ENCODE measurements around the gene MEF2D. TPM values are rescaled to one million over a fixed set of nuclear protein-coding genes. Genes with fewer than 3 reads are reported as not detected.

The MEF2D gene
- total RNA-seq, 1 experiment from 2014 or later, result 21.9 TPM

- DNase-seq (ENCODE audit: low read depth), result no peak
These were observed 28.8 kb downstream of the MEF2D start for GRCh38 chr1:156471496-156472490.

DNA sequence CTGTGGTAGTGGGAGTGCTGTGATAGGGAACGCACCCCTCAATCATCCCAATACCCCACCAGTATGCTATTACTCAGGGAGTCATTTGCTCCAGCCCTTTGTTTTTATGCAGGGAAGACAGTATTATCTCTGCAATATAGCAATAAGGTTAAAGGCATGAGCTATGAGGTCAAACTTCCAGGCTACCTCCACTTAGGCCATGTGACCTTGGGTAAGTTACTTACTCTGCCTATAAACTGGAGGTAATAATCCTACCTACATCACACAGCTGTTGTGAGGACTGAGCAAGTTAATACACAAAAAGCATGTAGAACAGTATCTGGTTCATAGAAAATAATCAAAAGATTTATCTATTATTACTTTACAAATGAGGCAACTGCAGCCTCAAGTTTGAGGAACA lies 30.1 kb downstream of the MEF2D start:
- DNase-seq (ENCODE audit: low read depth), result no peak

- peak; percentile 43 for DNase-seq (ENCODE audit: low read depth)
These were observed 31.8 kb downstream of the MEF2D start for GRCh38 chr1:156468693-156469345.

GRCh38 chr1:156467906-156468305 lies 32.7 kb downstream of the MEF2D start:
- DNase-seq (ENCODE audit: low read depth), result no peak

- DNase-seq (ENCODE audit: low read depth), result no peak
These were observed 33.2 kb downstream of the MEF2D start for GRCh38 chr1:156467385-156467784.

- DNase-seq (ENCODE audit: low read depth), result no peak
These were observed 34.7 kb downstream of the MEF2D start for GRCh38 chr1:156465747-156466365.

GRCh38 chr1:156464825-156465452 lies 35.6 kb downstream of the MEF2D start:
- no peak for DNase-seq (ENCODE audit: low read depth)

GRCh38 chr1:156464335-156464734 lies 36.2 kb downstream of the MEF2D start:
- no peak for DNase-seq (ENCODE audit: low read depth)

DNA sequence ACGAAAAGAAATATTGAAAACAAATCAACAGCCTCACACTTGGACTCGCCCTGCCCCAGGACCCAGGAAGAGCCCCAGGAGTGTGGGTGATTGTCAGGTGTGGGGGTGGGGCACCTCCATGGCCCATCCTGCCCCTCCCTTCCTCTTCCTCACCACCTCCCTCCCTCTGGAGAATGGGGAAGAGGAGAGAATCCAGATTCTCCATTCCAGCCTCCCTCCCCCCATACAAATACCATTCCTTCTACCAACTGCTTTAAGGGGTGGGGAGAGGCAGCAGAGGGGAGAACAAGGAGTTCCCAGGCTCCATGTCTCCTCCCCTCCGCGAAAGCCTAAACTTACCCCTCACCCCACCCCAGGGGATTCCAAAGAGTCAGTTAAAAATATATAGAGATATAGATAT lies 36.7 kb downstream of the MEF2D start:
- DNase-seq (ENCODE audit: low read depth), result no peak

- no peak for DNase-seq (ENCODE audit: low read depth)
These were observed 37.4 kb downstream of the MEF2D start for GRCh38 chr1:156462954-156463795.

- no peak for DNase-seq (ENCODE audit: low read depth)
These were observed 38.6 kb downstream of the MEF2D start for GRCh38 chr1:156461781-156462647.

DNA sequence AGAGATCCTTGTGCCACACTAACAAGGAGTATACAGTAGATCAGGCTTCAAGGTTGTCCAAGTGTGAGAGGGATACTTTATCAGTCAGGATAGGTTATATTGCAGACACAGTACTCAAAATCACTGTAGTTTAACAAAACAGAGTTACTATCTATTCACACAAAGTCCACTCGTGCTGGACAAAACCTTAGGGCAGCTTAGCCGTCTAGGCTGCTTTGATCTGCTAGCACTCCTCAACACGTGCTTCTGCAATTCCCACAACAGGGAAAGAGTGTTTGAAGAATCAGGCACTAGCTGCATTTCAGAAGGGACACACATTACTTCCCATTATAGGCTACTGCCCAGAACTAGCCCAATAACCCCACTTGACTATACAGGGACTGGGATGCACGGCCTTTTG lies 39.5 kb downstream of the MEF2D start:
- DNase-seq (ENCODE audit: low read depth), result no peak

DNA sequence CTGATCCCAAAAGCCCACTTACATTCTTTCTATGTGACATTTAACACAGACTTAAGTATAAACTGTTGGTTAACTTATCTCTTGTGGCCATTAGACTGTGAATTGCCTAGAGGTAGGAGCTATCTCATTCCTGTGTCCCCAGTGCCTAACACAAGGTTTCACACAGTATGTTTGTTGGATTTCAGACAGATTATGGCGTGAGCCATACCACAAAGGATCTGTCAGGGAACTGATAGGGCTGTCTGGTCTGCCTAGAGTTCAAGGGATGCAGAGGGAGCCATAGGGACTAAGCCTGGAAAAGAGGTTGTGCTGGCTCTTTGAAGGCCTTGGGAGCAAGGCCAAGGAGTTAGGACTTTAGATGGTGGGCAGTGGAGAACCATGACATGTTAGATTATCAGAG lies 40.0 kb downstream of the MEF2D start:
- no peak for DNase-seq (ENCODE audit: low read depth)

DNA sequence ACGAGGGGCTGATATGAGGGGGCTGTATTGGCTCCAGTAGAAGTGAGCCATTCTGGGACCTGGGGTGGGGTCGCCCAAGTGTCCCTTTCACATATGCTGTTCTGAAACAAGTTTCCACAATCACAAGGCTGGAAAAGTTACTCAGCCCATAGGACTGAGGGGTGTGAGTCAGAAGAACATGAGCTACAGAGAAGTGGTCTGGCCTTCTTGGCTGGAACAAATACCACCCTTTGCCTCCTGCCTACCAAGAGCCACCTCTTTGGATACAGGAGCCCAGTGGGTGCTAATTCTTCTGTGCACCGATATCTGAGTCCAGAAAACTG lies 42.4 kb downstream of the MEF2D start:
- DNase-seq (ENCODE audit: low read depth), result peak; percentile 53

- peak; percentile 99 for DNase-seq (ENCODE audit: low read depth)
These were observed 43.7 kb downstream of the MEF2D start for GRCh38 chr1:156456625-156457465.

DNA sequence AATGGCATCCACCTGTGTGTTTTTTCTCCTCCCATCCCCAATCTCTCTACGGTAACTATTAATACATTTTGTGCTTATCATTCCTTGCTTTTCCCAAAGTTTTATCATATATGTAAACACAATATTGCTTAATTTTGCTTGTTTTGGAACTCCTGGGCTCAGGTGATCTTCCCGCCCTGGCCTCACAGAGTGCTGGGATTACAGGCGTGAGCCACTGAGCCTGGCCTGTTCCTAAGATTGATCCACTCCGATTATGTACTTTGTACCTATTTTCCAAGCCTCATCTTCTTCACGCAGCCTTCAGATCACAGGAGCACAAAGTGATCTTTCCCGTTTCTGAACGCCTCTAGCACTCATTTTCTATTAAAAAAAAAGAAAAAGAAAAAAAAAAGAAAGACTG lies 45.2 kb downstream of the MEF2D start:
- DNase-seq (ENCODE audit: low read depth), result no peak

DNA sequence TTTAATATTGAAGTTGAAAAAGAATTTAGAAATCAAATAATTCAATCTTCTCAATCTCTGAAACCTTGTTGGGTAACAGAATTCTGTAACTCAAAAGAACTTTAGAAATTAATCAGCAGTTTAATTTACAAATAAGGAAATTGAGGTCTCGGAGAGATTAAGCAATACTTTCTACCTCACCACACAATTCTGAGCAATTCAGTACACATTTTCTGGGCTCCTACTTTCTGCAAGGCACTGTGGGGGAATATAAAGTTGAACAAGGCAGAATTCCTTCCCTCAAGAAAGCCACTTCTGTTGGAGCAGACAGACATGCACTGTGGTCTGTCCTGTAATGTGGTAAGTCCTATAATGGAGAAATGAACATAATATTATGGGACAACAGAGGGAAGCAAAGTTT lies 47.7 kb downstream of the MEF2D start:
- no peak for DNase-seq (ENCODE audit: low read depth)

DNA sequence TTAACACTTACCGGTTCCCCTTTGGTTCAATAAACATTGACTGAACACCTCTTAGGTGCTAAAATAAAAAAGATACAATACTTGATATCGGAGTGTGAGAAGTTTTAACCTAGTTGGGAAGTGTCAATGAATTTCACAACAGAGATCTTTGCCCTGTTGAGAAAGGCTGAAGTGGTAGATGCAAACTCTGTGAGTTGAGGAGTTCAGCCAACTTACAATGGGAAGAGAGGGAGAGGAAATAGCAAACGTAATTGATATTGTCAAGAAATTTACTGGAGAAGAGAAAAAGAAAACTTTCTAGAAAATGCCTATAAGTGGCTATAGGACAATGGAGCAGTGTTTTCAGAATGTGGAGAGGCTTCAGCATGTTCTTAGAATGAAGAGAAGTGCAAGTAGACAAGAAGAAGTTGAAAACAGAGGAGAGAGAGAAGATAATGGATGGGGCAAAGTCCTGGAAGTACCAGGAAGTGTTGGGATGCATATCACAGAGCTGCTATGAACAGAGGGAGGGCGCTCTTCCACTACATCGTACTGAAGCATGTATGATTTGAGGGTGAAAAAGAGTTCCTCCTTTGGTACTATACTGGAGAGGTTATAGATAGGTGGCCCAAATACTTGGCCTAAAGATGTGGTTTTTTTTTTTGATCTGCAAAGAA lies 48.9 kb downstream of the MEF2D start:
- no peak for DNase-seq (ENCODE audit: low read depth)

Data from LHCN-M2 (cell line).